Measurements from ENCODE around the gene MINDY4. TPM values are rescaled to one million over a fixed set of nuclear protein-coding genes. Genes with fewer than 3 reads are reported as not detected.
A peak's percentile ranks its signal among the peaks of the same experiment; 100 is the strongest.

The MINDY4 gene
- total and polyA plus RNA-seq, 2 of the 8 experiments (the other 6 are each of a cell fraction or from before 2014, with no cell fraction given): 1.3 to 3.6 TPM

DNA sequence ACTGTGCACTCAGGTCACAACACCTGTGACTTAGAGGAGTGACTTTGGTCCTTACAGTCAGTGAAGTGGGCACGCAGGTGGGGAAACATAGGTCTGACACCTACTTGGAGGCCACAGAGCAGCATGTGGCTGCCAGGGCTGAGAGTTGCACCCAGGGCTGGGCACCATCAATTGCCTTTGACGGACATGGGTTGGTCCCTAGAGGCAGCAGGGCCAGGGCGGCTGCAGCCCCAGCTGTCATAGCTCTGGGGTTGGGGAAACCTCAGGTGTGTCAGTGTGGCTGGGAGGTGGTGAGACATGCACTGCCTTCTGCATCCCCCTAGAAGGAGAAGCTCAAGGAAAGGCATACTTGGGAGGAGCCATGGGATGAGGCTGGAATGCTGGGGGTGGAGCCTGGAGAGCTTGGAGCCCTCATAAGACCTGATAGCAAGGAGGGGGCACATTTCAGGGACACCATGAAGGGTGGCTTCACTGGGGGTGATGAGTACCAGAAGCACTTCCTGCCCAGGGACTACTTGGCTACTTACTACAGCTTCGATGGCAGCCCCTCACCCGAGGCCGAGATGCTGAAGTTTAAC is 19.4 kb upstream of the MINDY4 start, which contains the start of gene INMT:
Gene INMT, plus strand, starts transcription at position 440 of the 578 bp plus-strand sequence. Its CDS starts 16 bp downstream, at position 456.
- Histone ChIP-seq H3K9ac (replicated peaks in 1 of 4; ENCODE audit: extremely low read depth in 1 of 4, low read depth in 3 of 4, low read length in 3 of 4) (no peak within 1 kb of the TSS), H3K14ac (ENCODE audit: insufficient read length) (no peak within 1 kb of the TSS), H2BK12ac (ENCODE audit: low read depth, low read length) (no peak within 1 kb of the TSS), H4K5ac (ENCODE audit: insufficient read length, low read depth, low read length) (no peak within 1 kb of the TSS), H2BK15ac (ENCODE audit: low read length) (no peak within 1 kb of the TSS), H4K20me1 (replicated peaks in 1 of 2; ENCODE audit: control insufficient read depth in 1 of 2, insufficient read depth in 2 of 2, low read length in 2 of 2) (peaks cover 0 to 5% of the 10 kb centered on the region in 2 experiments), H2AK5ac (ENCODE audit: low read depth, low read length) (no peak within 1 kb of the TSS), H3K4me3 (ENCODE audit: extremely low read depth in 1 of 4, insufficient read depth in 2 of 4, low read depth in 3 of 4, low read length in 4 of 4) (no peak within 1 kb of the TSS), H3K4me1 (replicated peaks in 1 of 4; ENCODE audit: control insufficient read depth in 3 of 4, insufficient read depth in 4 of 4, low read length in 3 of 4) (no peaks in the 10 kb centered on the region; a peak in 1 of 7 replicates), H3K9me3 (ENCODE audit: insufficient read depth in 2 of 2, low read depth in 1 of 2, low read length in 1 of 2) (no peaks in the 10 kb centered on the region; a peak in 1 of 4 replicates), H3K23ac (ENCODE audit: insufficient read length) (no peak within 1 kb of the TSS), H3K23me2 (ENCODE audit: low read depth, low read length) (peaks cover 6% of the 10 kb centered on the region; the same call in 1 of the 2 replicates), H4K91ac (replicated peaks; ENCODE audit: insufficient read length, low read length) (no peak within 1 kb of the TSS), H3K36me3 (ENCODE audit: control insufficient read depth in 2 of 4, insufficient read depth in 4 of 4, low read length in 3 of 4) (no peaks in the 10 kb centered on the region), H3K18ac (ENCODE audit: extremely low read depth, low read length) (no peak within 1 kb of the TSS), H3K27me3 (replicated peaks in 1 of 4; ENCODE audit: control insufficient read depth in 3 of 4, extremely low read depth in 1 of 4, insufficient read depth in 3 of 4, low read length in 3 of 4) (no peaks in the 10 kb centered on the region; a peak in 1 of 7 replicates), H3K79me2 (ENCODE audit: control insufficient read depth in 1 of 2, insufficient read depth in 2 of 2, low read length in 2 of 2) (no peaks in the 10 kb centered on the region), H2BK120ac (replicated peaks; ENCODE audit: low read depth, low read length) (no peak within 1 kb of the TSS), H4K8ac (ENCODE audit: extremely low read depth, insufficient read depth, low read length) (no peak within 1 kb of the TSS), H2BK20ac (ENCODE audit: low read length) (no peak within 1 kb of the TSS), H2BK5ac (ENCODE audit: low read depth, low read length) (no peak within 1 kb of the TSS), H3K4me2 (ENCODE audit: insufficient read depth in 1 of 2, low read depth in 2 of 2, low read length in 2 of 2) (no peak within 1 kb of the TSS), H3K79me1 (ENCODE audit: low read depth, low read length) (no peaks in the 10 kb centered on the region), H3K27ac (ENCODE audit: low read depth, low read length) (no peak within 1 kb of the TSS), H3K4ac (replicated peaks; ENCODE audit: insufficient read length, low read depth, low read length) (no peak within 1 kb of the TSS), H2AFZ (ENCODE audit: low read length) (no peak within 1 kb of the TSS), H3K56ac (replicated peaks; ENCODE audit: insufficient read length, low read depth, low read length) (no peak within 1 kb of the TSS)
- WGBS, 2 experiments (ENCODE audit: extremely low coverage in 1 of 2, insufficient coverage in 1 of 2, insufficient read length in 1 of 2, insufficient replicate concordance in 2 of 2, low coverage in 1 of 2, low lambda C conversion rate in 2 of 2, missing lambda C conversion rate in 1 of 2): 83% methylated on average over 6 of the region's 6 CpGs; no CpG with 5 or more reads in 1 of the 2 experiments
- ChIA-PET CTCF (ENCODE audit: partially characterized antibody) (interaction anchor here (1.1 to 4.0 kb wide), 3 partner anchors 12 to 39 kb away, joined by 3 to 21 read pairs (median 4); no protein-coding TSS in a partner anchor), POLR2A (ENCODE audit: partially characterized antibody) (no interaction called here)
- no peak for FAIRE-seq
- DNase-seq (ENCODE audit: low read depth in 1 of 2, low spot score in 2 of 2): no peak
- TF ChIP-seq TEAD4 (IDR thresholded peaks at IDR 0.05; ENCODE audit: low read depth, low read length) (0 out of 2 replicates have a peak, but pooled peaks have one; percentile 12), SP2 (IDR thresholded peaks at IDR 0.05; ENCODE audit: low read length) (no peak), CTBP2 (IDR thresholded peaks at IDR 0.05; ENCODE audit: borderline replicate concordance, insufficient read depth, insufficient read length, low read length) (no peak)
- TF ChIP-seq, protein P1, sequence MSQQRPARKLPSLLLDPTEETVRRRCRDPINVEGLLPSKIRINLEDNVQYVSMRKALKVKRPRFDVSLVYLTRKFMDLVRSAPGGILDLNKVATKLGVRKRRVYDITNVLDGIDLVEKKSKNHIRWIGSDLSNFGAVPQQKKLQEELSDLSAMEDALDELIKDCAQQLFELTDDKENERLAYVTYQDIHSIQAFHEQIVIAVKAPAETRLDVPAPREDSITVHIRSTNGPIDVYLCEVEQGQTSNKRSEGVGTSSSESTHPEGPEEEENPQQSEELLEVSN (IDR thresholded peaks at IDR 0.05): no peak

Measured in H1 (cell line).